OCI-LY7 (cell line): ENCODE measurements around the gene EPHA5. TPM values are rescaled to one million over a fixed set of nuclear protein-coding genes. Genes with fewer than 3 reads are reported as not detected.

ENCODE experiments used
- BruUV-seq: library from RNA; stranded (reverse); fragments of 400-500 nt; replicated peaks from 2 replicates; lab custom pipeline; 2021; lab: Mats Ljungman, UMichigan
- CTCF ChIA-PET: fragments of 300-600 bp; sonication (Branson Sonifier 250); formaldehyde crosslinking; loops from one replicate; lab custom pipeline; 2022; ENCODE audit warnings: antibody characterized with exemption; ENCODE audit not compliant: unreplicated experiment; lab: Charles Lee
- POLR2A ChIA-PET: fragments of 300-600 bp; sonication (Branson Sonifier 250); formaldehyde crosslinking; loops from one replicate; lab custom pipeline; 2022; ENCODE audit warnings: antibody characterized with exemption; lab: Charles Lee
- DNase-seq: peaks from one replicate; pipeline ENCODE4 v3.0.0-alpha.2; 2015; ENCODE audit warnings: low spot score
- H2AFZ ChIP-seq: fragments of 200-600 bp; sonication (generic), shearing (Covaris generic); 2 replicates; pipeline ENCODE4 v1.6.1; 2014; ENCODE audit warnings: mild to moderate bottlenecking, antibody characterized with exemption, low read length, moderate library complexity
- H3K27ac ChIP-seq: fragments of 200-600 bp; sonication (generic); 2 replicates; pipeline ENCODE4 v1.5.1; 2014; ENCODE audit warnings: mixed run types, low read depth, mild to moderate bottlenecking, moderate library complexity, low read length, inconsistent platforms; ENCODE audit not compliant: poor library complexity, severe bottlenecking
- H3K36me3 ChIP-seq: fragments of 200-600 bp; sonication (generic); 2 replicates; pipeline ENCODE4 v1.6.1; 2014; ENCODE audit warnings: mild to moderate bottlenecking, antibody characterized with exemption, low read length, moderate library complexity, mixed read lengths; ENCODE audit not compliant: insufficient read depth
- H3K4me1 ChIP-seq: fragments of 200-600 bp; sonication (generic); 2 replicates; pipeline ENCODE4 v1.5.1; 2014; ENCODE audit warnings: mild to moderate bottlenecking, low read length; ENCODE audit not compliant: insufficient read depth, poor library complexity, severe bottlenecking
- H3K4me2 ChIP-seq: fragments of 200-600 bp; sonication (generic); 2 replicates; pipeline ENCODE4 v1.6.1; 2014; ENCODE audit warnings: mild to moderate bottlenecking, low read length
- H3K4me3 ChIP-seq: fragments of 200-600 bp; sonication (generic); 2 replicates; pipeline ENCODE4 v1.5.1; 2014; ENCODE audit warnings: mild to moderate bottlenecking, low read depth, low read length; ENCODE audit not compliant: poor library complexity, severe bottlenecking
- H3K79me2 ChIP-seq: fragments of 200-600 bp; sonication (generic); 2 replicates; pipeline ENCODE4 v1.6.1; 2016; ENCODE audit warnings: low read depth, mild to moderate bottlenecking, low read length, moderate library complexity, mixed read lengths; ENCODE audit not compliant: insufficient read depth
- H3K9me2 ChIP-seq: fragments of 200-600 bp; sonication (generic); 2 replicates; pipeline ENCODE4 v1.6.1; 2016; ENCODE audit warnings: mild to moderate bottlenecking, low read length, mixed read lengths; ENCODE audit not compliant: insufficient read depth
- H3K9me3 ChIP-seq: fragments of 200-600 bp; sonication (generic); 2 replicates; pipeline ENCODE4 v1.6.1; 2014; ENCODE audit warnings: mild to moderate bottlenecking, mixed run types, low read length, mixed read lengths
- H4K20me1 ChIP-seq: fragments of 200-600 bp; sonication (generic); 2 replicates; pipeline ENCODE4 v1.6.1; 2014; ENCODE audit warnings: mild to moderate bottlenecking, antibody characterized with exemption, low read length, moderate library complexity, mixed read lengths; ENCODE audit not compliant: insufficient read depth
- EZH2phosphoT487 ChIP-seq: fragments of 200-600 bp; sonication (generic); IDR thresholded peaks from 2 replicates; pipeline ENCODE4 v1.6.1; 2018; ENCODE audit warnings: low read depth, borderline replicate concordance, mild to moderate bottlenecking, mixed run types, antibody characterized with exemption, low read length, moderate library complexity, mixed read lengths
- intact Hi-C: fragments of 100-400 bp; cut with micrococcal nuclease; formaldehyde crosslinking; loops from one replicate; pipeline ENCODE4 v1.10.0; 2022; ENCODE audit not compliant: unreplicated experiment
- total RNA-seq, 2 experiments: library from RNA; depleted of rRNA in 1 of 2; stranded (reverse); fragments of >200 nt in 1 of 2; shearing (Covaris generic) in 1 of 2; gene quantifications; 2 replicates each; pipeline ENCODE4 v1.2.3, GENCODE V29; 2014 to 2022
- TF ChIP-seq, protein P1 (sequence below): fragments of 200-600 bp; sonication (generic); conservative IDR thresholded peaks from 2 replicates; pipeline ENCODE4 v1.5.1; 2014; ENCODE audit warnings: mild to moderate bottlenecking, antibody characterized with exemption, low read length, moderate library complexity, mixed read lengths

Gene EPHA5
- total RNA-seq, 2 experiments from 2014 or later: not detected

DNA sequence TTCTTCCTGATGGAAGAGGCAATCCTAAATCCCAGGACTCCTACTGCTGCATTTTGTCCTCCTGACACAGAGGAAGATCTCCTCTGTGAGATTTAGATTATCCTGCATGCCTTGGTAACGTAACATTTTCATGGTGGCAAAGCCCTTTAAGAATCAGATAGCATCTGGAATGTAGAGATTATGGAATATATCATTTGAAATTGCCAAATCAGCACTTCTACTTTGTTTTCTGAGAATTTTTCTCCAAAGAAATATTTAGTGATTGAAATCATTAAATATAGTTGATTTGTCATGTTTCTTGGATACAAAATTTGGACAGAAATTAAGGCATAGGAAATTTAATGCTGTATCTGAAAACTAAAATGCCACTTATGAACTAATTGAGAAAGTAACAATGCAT lies 326.9 kb downstream of the EPHA5 start:
- no peak for DNase-seq
- CTCF ChIA-PET: no interaction called here

DNA sequence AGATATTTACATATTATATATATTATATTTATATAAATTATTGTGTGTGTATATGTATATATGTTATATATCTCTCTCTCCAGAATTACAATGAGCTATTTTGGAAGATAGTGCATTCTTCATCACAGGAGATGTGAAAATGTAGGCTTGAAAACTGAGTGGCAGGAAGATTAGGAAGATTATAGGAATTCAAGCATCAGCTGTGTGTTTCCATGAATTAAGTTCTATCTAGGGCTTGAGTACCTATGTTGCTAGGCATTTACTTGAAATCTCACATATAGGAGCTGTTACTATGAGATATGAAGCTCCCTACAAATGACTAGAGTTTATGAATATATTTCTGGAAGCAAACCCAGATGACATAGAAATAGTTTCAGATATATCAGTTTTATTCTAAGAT lies 328.7 kb downstream of the EPHA5 start:
- H4K20me1 ChIP-seq: no peaks in the 10 kb centered on the region
- intact Hi-C loops: no loop called here
- no TSS peak for BruUV-seq
- ChIA-PET POLR2A (interaction anchor here (0.6 kb wide), 1 partner anchor 725 kb away, joined by 3 read pairs; no protein-coding TSS in a partner anchor), CTCF (no interaction called here)
- H3K36me3 ChIP-seq: no peaks in the 10 kb centered on the region
- no peak overlapping the region for H2AFZ ChIP-seq
- no peak overlapping the region for H3K4me3 ChIP-seq
- no peak for TF ChIP-seq EZH2phosphoT487
- TF ChIP-seq, protein P1, sequence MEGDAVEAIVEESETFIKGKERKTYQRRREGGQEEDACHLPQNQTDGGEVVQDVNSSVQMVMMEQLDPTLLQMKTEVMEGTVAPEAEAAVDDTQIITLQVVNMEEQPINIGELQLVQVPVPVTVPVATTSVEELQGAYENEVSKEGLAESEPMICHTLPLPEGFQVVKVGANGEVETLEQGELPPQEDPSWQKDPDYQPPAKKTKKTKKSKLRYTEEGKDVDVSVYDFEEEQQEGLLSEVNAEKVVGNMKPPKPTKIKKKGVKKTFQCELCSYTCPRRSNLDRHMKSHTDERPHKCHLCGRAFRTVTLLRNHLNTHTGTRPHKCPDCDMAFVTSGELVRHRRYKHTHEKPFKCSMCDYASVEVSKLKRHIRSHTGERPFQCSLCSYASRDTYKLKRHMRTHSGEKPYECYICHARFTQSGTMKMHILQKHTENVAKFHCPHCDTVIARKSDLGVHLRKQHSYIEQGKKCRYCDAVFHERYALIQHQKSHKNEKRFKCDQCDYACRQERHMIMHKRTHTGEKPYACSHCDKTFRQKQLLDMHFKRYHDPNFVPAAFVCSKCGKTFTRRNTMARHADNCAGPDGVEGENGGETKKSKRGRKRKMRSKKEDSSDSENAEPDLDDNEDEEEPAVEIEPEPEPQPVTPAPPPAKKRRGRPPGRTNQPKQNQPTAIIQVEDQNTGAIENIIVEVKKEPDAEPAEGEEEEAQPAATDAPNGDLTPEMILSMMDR: no peak
- H3K27ac ChIP-seq: no peak overlapping the region
- H3K4me2 ChIP-seq: no peak overlapping the region
- no peaks in the 10 kb centered on the region for H3K79me2 ChIP-seq
- H3K4me1 ChIP-seq: no peaks in the 10 kb centered on the region
- DNase-seq: no peak
- H3K9me2 ChIP-seq: no peaks in the 10 kb centered on the region
- H3K9me3 ChIP-seq: no peaks in the 10 kb centered on the region

More for the DNA sequence above, 326.9 kb downstream of the EPHA5 start:
- Histone ChIP-seq H3K9me2 (no peaks in the 10 kb centered on the region), H3K4me1 (no peaks in the 10 kb centered on the region), H4K20me1 (no peaks in the 10 kb centered on the region), H3K36me3 (no peaks in the 10 kb centered on the region), H3K27ac (no peak overlapping the region), H3K9me3 (no peaks in the 10 kb centered on the region), H3K4me3 (no peak overlapping the region), H3K4me2 (no peak overlapping the region), H2AFZ (no peak overlapping the region), H3K79me2 (no peaks in the 10 kb centered on the region)
- no peak for TF ChIP-seq EZH2phosphoT487
- TF ChIP-seq, protein P1: no peak
- intact Hi-C loops: no loop called here
- POLR2A ChIA-PET: no interaction called here
- no TSS peak for BruUV-seq

- ChIA-PET POLR2A (no interaction called here), CTCF (no interaction called here)
- DNase-seq: no peak
- no peak overlapping the region for H2AFZ ChIP-seq
- no peaks in the 10 kb centered on the region for H3K9me3 ChIP-seq
- no peaks in the 10 kb centered on the region for H3K9me2 ChIP-seq
- BruUV-seq: no TSS peak
- no peaks in the 10 kb centered on the region for H3K36me3 ChIP-seq
- H3K27ac ChIP-seq: no peak overlapping the region
- no peaks in the 10 kb centered on the region for H3K79me2 ChIP-seq
- intact Hi-C loops: no loop called here
- TF ChIP-seq, protein P1: no peak
- TF ChIP-seq EZH2phosphoT487: no peak
- H4K20me1 ChIP-seq: no peaks in the 10 kb centered on the region
- H3K4me2 ChIP-seq: no peak overlapping the region
- H3K4me3 ChIP-seq: no peak overlapping the region
- H3K4me1 ChIP-seq: no peaks in the 10 kb centered on the region
These were observed 329.7 kb downstream of the EPHA5 start for GRCh38 chr4:65340382-65341109.
